Cortex of kidney (tissue), 1 donor: ENCODE data around the gene ST14.
"Not testable (repeated sequence)": the region's sequence is repeated elsewhere in the genome, so short reads cannot be mapped to it uniquely, and the experiment has no call there.

ENCODE experiments used
- DNase-seq: peaks from one replicate; lab custom pipeline; 2025; lab: John Stamatoyannopoulos, UW

Gene ST14

DNA sequence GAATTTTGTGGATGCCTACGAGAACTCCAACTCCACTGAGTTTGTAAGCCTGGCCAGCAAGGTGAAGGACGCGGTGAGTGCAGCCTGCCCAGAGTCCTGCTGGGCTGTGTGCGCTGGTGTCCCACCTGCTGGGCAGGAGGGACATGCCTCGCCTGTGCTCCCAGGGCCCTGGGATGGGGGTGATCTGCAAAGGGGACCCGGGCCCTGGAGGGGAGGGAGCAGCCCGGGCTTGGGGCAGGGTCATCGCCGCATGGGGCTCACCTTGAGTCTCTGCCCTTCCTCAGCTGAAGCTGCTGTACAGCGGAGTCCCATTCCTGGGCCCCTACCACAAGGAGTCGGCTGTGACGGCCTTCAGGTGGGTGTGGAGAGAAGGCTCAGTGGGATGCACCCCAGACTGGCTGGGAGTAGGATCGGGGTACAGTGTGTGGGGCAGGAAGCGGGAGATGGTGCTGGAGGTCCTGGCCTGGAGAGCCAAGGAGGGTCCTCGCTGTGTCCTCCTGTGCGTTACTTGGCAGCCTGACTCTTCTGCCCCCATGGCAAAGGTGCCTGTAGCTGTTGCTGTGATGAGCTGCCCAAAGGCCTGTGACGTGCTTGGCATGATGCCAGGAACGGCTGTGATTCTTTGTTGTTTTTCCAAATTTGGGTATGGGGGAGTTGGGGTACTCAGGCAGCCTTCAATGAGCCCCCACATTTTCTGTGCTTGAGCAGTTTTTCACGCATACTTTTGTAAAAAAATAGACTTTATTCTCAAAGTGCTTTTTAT, 29.2 kb downstream of the ST14 start:
- no peak for DNase-seq

DNA sequence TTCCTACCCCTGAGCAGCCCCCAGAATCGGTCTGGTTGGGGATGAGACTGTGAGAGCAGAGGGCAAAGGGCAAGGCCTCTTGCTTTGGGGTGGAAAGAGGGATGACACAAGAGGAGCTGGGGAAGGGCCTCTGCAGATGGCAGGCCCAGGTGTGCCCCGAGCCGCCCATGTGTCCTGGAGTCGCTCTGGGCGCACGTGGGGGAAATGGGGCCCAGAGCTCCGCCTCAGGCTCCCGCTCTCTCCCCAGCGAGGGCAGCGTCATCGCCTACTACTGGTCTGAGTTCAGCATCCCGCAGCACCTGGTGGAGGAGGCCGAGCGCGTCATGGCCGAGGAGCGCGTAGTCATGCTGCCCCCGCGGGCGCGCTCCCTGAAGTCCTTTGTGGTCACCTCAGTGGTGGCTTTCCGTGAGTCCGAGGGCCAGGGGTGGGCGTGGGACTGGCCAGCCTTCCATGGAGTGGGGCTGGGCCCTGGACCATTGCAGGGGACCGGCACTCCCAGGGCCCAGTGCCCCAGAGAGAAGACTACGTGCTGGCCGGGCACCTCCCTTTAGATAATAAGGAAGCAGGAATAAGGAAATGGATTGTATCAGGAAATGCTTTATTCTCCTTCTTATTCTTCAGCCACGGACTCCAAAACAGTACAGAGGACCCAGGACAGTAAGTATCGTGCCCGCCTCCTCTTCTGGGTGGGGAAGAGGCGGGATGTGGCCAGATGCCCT, 30.1 kb downstream of the ST14 start:
- DNase-seq = no peak

DNA sequence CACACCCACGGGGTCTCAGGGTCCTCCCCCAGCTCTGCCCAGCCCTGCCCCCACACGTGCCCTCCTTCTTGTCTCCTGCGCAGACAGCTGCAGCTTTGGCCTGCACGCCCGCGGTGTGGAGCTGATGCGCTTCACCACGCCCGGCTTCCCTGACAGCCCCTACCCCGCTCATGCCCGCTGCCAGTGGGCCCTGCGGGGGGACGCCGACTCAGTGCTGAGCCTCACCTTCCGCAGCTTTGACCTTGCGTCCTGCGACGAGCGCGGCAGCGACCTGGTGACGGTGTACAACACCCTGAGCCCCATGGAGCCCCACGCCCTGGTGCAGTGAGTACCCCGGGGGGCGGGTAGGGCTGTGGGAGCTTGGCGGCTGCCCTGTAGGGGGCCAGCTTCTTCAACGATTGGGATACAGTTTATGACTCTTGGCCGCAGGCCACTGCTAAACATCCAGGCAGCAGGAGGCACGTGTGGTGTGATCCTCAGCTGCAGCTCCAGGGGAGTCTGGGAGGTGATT, 30.8 kb downstream of the ST14 start:
- no peak for DNase-seq

DNA sequence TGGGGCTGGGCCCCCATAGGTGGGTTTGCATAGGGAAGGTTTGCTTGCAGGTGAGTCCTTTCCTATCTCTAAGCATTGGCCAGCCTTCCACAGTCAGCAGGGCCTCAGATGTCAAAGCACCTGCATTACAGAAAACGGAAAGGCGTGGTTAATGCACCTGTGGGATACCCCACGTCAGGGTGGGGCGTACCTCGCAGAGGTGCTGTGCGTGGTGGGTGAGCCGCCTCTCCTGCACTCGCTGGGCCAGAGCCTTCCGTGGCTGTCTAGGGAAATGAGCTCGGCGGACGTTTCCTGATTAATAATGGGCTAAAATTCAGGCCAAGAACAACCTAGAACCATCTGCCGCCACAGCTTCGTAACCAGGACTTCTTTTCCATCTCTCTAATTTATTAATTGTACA, 32.3 kb downstream of the ST14 start:
- no peak for DNase-seq

DNA sequence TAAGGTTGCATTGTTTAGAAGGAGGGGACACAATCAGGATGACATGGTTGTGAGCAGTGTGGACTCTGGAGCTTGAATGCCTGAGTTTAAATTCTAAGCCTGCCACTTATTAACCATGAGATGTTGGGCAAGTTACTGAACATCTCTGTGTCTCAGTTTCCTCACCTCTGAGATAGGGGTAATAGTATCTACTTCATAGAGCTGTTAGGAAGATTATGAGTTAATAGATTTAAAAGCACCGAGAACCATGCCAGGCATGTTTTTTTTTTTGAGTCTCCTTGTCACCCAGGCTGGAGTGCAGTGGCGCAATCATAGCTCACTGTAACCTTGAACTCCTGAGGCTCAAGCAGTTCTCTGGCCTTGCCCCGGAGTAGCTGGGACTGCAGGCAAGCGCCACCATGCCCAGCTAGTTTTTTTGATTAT, 33.3 kb downstream of the ST14 start:
- DNase-seq = no peak

DNA sequence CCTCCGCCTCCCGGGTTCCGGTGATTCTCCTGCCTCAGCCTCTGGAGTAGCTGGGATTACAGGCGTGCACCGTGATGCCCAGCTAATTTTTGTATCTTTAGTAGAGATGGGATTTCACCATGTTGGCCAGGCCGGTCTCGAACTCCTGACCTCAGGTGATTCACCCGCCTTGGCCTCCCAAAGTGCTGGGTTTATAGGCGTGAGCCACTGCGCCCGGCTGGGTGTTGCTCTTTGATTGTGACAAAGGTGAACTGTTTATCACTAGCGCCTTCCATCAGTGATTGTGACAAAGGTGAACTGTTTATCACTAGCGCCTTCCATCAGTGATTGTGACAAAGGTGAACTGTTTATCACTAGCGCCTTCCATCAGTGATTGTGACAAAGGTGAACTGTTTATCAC, 34.0 kb downstream of the ST14 start:
- DNase-seq = not testable (repeated sequence)

DNA sequence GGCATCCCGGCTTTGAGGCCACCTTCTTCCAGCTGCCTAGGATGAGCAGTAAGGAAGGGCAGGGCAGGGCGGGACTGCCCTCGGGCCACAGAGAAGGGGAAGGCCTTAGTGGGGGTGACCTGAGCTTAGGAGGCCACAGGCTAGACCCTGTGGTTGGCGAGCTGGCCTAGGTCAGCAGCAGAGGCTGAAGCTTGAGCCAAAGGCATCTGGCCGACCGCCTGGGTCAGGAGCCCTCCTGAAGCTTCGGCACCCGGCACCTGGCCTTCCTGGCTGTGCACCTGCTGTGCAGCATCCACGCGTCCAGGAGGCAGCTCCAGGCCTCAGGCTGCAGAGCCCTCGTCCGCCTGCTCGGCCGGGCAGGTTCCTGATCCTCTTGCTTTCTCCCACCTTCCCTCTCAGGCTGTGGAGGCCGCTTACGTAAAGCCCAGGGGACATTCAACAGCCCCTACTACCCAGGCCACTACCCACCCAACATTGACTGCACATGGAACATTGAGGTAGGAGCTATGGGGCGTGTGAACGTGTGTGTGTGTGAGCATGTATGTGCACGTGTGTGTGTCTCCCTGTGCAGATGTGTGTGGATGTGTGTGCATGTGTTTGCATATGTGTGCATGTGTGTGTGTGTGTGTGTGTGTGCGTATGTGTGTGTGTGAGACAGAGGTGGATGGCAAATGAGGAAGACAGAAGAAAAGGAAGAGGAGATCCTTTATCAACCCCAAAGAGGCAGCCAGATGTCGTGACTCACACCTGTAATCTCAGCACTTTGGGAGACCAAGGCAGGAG, 34.9 kb downstream of the ST14 start:
- DNase-seq = no peak

DNA sequence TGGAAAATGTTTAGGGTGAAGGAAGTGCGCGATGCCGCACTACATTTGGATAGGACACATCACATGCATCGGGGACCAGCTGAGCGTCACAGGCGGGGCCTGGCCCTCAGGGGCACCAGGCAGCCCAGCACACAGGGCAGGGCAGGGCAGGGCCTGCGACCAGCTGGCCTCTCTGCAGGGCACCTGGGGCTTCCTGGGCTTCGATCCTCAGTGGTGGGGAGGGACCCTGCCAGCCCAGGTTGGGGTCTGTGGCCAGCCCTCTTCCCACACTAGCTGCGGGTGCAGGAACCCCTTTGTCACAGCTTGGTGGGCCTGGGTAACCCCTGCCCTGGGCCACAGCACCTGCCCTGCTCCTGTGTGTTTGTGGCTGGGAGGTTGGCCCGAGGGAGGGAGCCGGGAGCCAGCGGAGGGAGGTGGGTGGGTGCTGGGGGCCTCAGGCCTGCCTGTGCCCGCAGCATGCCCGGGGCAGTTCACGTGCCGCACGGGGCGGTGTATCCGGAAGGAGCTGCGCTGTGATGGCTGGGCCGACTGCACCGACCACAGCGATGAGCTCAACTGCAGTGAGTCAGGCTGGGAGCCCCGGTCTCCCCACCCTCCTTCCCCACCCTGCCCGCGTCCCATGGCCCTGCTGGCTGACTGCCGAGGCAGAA, 37.9 kb downstream of the ST14 start:
- DNase-seq = no peak

DNA sequence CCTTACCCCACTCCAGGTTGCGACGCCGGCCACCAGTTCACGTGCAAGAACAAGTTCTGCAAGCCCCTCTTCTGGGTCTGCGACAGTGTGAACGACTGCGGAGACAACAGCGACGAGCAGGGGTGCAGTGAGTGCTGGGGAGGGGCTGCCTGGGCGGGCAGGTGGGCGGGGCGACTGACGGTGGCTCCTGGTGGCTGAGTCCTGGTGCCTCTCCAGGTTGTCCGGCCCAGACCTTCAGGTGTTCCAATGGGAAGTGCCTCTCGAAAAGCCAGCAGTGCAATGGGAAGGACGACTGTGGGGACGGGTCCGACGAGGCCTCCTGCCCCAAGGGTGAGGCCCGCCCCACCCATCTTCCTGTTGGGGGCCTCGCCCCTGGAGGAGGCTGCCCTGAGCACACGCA, 38.7 kb downstream of the ST14 start:
- no peak for DNase-seq

DNA sequence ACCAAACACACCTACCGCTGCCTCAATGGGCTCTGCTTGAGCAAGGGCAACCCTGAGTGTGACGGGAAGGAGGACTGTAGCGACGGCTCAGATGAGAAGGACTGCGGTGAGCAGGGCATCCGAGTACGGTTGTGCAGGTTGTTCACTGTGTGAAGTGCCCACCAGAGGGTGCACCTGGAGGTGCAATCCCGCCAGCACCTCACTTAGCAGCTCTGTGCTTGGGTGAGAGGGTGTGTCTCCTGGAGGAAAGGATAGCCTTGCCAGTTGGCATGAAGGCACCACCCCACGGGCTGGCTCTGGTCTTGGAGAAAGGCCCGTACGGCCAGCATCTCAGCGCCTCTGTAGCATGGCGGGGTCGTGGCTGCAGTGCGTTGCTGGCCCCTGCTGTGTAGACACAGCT, 39.4 kb downstream of the ST14 start:
- DNase-seq = no peak

DNA sequence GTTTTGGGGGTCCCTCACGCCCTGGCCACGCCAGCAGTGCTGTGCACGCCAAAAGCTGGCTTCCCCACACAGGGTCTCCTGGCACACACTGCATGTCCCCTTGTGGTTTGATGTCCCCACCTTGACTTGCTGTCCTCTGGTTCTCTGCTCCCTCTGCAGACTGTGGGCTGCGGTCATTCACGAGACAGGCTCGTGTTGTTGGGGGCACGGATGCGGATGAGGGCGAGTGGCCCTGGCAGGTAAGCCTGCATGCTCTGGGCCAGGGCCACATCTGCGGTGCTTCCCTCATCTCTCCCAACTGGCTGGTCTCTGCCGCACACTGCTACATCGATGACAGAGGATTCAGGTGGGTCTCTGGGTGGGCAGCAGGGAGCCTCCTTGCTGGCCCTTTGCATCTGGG, 40.2 kb downstream of the ST14 start:
- no peak for DNase-seq

DNA sequence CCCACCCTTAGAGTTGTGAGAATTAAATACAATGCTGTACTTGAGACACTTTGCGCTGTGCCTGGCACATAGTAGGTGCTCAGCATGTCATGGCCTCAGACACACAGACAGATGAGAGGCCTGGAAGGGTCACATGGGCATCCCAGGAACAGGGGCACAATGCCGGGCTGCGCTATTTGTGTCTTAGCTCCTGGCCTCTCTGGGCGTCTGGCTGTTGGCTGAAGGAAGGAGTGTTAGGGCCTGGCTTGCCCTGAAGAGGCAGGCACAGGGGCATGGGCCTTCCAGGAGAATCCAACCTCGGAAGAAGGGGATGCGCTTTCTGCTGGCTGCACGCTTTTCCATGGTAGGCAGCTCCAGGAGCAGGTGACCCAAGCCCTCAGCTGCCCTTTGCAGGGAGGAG, 41.4 kb downstream of the ST14 start:
- no peak for DNase-seq

DNA sequence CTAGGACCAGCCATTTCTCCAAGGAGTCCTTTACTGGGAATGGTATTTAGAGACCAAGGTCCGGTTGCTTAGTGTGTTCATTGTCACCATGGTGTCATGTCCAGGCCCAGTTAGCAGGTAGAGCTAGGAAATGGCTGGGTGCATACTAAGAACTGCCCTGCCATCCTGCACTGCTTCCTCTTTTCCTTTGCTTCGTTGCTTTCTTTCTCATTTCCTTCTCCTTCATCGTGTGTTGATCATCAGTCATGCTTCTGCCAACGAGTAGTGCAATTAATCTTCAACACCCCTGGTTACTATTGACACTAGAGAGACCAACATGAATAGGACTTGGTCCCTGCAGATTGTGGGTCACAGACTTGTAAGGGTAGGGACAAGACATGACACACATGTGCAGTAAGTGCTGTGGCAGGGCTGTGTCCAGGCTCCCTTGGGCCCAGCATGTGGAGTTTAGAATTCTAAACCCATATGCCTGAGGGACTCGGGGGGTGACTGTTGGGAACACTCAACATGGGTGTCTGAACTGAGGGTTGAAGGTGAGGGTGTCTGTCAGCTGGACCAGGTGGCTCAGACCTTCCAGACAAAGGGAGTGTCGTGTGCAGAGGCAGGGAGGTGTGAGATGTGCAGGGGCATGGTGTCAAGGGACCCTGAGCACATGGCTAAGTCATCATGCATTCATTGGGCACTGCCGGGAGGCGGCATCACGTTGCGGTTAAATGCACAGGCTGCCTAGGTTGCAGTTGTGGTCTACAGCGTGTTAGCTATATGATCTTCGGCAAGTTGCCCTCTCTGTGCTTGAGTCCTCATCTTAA, 42.6 kb downstream of the ST14 start:
- DNase-seq = no peak

DNA sequence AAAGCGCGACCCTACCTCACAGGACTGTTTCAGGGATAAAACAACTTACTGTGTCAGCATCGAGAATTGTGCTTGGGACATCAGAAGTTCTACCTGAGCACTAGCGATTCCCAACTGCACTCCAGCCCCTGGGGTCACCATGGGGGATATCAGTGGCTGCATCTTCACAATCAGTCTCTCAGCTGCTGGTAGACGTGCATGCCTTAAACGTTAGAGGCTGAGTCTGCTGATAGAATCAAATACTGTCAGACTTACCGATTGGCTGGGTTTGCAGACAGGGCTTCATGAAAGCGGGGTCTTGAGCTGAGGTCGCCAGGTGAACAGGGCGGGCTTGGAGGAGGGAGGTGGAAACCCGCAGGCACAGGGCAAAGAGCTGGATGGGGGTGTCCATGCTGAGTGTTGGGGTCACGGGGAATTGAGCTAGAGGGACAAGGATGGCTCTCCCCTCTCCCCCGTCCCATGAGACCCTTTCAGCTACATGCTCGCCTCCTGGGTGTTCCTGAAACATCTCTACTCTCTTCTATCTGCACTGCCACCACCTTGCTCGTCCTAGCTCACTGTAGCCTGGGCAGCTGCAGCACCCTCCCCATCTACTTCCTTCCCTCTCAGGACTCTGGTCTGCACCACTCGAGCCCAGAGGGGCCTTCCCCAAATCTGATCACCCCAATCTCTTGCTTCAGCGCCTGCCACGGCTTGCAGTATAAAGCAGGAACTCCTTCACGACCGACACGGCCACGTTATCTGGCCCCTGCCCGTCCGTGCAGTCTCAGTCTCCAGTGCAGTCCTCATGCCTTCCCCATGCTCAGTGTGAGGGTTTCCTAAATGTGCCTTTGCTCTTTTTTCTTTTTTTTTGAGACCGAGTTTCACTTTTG, 43.5 kb downstream of the ST14 start:
- DNase-seq = no peak

DNA sequence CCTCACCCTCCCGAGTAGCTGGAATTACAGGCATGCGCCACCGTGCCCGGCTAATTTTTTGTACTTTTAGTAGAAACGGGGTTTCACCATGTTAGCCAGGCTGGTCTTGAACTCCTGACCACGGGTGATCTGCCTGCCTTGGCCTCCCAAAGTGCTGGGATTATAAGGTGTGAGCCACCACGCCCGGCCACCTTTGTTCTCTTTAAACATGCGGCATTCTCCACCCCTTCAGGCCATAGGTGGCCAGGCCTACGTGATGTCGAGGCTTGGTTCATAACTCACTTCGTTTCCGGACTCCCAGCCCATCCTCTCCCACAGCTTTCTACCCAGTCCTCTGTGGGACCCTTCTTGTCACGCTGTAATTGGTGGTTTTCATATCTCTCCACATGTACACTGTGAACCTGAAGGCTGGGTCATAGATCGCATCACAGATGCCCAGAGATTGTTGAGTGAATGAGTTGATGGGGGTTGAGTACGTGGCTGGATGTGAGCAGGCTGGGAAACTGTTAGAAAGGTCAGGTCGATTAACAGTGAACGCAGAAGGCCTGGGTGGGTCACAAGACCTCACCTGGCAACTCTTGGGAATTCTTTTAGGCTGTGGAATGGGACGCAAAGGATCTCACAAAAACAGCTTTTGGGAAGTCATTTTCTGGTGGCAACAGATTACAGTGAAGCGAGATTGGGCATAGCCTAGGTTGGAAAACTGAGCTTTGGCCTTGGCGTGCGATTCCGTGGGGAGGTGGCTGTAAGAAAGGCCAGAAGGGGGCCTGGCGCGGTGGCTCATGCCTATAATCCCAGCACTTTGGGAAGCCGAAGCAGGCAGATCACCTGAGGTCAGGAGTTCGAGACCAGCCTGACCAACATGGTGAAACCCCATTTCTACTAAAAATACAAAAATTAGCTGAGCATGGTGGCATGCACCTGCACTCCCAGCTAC, 44.5 kb downstream of the ST14 start:
- DNase-seq = no peak

DNA sequence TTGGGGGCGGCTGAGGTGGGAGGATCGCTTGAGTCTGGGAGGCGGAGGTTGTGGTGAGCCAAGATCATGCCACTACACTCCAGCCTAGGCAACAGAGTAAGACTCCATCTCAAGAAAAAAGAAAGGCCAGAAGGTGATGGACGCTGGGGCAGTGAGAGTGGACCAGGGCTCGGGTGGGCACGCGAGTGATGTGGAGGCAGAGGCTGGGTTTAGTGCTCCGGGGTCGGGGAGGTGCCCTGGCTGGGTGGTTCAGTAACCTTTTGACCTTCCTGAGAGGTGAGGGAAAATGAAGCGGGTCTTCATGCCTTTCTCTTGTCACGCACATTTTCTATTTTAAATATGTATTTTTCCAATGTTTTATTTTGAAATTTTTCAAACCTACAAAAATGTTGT, 45.1 kb downstream of the ST14 start:
- no peak for DNase-seq

DNA sequence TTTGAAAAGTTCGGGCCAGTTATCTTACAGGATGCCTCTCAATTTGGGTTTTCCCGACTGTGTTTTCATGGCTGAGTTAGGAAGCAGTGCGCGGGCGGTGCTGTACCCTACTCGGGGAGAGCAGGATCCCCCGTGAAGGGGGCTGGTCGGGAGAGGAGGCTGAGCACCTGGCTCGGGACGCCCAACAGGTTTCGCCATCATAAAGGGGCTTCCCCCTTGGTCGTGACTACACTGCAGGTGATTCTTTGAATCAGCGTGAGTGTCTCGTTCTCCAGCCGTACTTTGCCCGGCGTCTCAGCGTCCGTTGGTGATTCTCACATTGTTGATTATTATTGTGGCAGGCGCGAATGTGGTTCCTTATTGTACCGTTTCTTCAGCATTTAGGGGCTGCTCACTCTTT, 46.6 kb downstream of the ST14 start:
- no peak for DNase-seq

DNA sequence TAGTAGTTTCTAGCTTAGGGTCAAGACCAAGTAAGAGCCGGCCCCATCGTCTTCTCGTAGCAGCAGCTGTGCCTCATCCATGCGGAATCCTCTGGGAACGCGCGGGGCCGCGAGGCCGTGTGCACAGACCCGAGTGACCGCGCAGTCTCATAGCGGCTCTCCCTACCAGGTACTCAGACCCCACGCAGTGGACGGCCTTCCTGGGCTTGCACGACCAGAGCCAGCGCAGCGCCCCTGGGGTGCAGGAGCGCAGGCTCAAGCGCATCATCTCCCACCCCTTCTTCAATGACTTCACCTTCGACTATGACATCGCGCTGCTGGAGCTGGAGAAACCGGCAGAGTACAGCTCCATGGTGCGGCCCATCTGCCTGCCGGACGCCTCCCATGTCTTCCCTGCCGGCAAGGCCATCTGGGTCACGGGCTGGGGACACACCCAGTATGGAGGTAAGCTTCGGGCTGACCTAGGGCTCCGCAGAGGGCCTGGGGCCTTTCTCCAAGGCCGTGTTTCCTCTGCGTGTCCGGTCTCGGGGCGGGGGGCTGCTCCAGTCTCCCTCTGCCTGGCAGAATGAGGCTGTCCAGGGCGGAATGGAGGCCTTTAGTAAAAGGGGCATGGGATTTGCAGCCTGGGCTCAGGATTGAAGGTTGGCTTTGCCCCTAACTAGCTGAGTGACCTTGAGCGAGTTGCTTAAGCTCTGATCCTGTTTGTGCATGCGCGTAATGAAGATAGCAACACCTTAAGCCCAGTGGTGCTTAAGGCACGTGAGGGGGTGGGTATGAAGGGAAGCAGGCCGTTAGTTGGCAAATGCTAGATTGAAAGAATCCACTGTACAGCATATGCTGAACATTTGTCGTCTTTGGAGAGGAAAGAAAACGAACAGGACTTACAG, 48.9 kb downstream of the ST14 start:
- DNase-seq = no peak
